Left renal cortex interstitium (tissue), 4 donors: Measurements from ENCODE around the gene CCS. TPM values are rescaled to one million over a fixed set of nuclear protein-coding genes. Genes with fewer than 3 reads are reported as not detected.

Experiments
- DNase-seq, 4 donors: peaks; one replicate each; pipeline ENCODE4 v3.0.0-alpha.2; 2013; ENCODE audit warnings: low read depth in 4 of 4, low spot score in 2 of 4, missing footprints in 1 of 4
- polyA plus RNA-seq, 4 donors: library from polyadenylated mRNA; unstranded; fragments of 120-200 nt; gene quantifications; one replicate each; pipeline ENCODE4 v1.2.1, GENCODE V29; 2013; ENCODE audit not compliant: insufficient read length in 4 of 4

CCS gene
- polyA plus RNA-seq, 4 donors: 39.1 to 78.2 (median 64.9) TPM

DNA sequence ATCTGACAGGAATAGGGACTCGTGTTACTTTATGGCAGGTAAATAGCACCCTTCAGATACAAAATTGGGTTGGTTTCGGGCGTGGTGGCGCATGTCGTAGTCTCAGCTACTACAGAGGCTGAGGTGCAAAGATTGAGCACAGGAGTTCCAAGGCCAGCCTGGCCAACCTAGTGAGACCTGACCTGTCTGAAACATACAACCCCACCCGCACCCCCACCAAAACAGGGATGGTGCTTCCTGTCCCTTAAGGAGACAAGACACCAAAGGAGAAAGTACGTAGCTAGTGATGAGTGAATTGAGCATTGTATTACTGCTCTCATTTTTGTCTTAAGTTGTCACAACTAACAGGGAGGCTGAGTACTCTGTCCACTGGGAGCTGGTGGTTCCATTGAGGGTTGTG is 59.7 kb downstream of the CCS start:
- DNase-seq: no peak

DNA sequence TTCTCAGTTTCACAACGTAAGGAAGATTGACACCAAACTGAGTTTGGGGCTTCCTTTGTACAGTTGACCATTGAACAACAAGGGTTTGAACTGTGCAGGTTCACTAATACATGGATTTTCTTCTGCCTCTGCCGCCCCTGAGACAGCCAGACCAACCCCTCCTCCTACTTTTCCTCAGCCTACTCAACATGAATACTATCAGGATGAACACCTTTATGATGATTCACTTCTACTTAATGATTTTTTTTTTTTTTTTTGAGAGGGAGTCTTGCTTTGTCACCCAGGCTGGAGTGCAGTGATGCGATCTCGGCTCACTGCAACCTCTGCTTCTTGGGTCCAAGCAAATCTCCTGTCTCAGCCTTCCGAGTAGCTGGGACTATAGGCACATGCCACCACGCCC is 60.1 kb downstream of the CCS start:
- DNase-seq: no peak

Other genes starting within 250 kb of the CCS start
- 10 to 100 TPM; 30.8 to 38.6 (median 34.8) TPM for gene BRMS1, start 248.1 kb upstream of the CCS start, polyA plus RNA-seq
- 10 to 100 TPM; 50.3 to 64.6 (median 51.9) TPM for gene B4GAT1, start 245.6 kb upstream of the CCS start, polyA plus RNA-seq
- 10 to 100 TPM; 14.6 to 33.0 (median 22.3) TPM for gene SLC29A2, start 221.4 kb upstream of the CCS start, polyA plus RNA-seq
- under 1 TPM; 0.06 to 0.54 (median 0.22) TPM for gene NPAS4, start 172.2 kb upstream of the CCS start, polyA plus RNA-seq
- gene MRPL11, start 154.3 kb upstream of the CCS start, polyA plus RNA-seq: 10 to 100 TPM; 67.7 to 87.7 (median 78.9) TPM
- 1 to 10 TPM; 4.5 to 7.8 (median 6.4) TPM for gene PELI3, start 126.3 kb upstream of the CCS start, polyA plus RNA-seq
- 10 to 100 TPM; 19.6 to 31.2 (median 25.5) TPM for gene DPP3, start 112.8 kb upstream of the CCS start, polyA plus RNA-seq
- gene BBS1, start 82.5 kb upstream of the CCS start, polyA plus RNA-seq: 100 to 1,000 TPM in 1 of 4 donors, 10 to 100 TPM in 3; 61.4 to 102 (median 79.8) TPM
- 10 to 100 TPM in 2 of 4 donors, 1 to 10 TPM in 2; 5.9 to 13.3 (median 9.9) TPM for gene ZDHHC24, start 47.1 kb upstream of the CCS start, polyA plus RNA-seq
- under 1 TPM; 0.31 to 0.69 (median 0.63) TPM for gene ACTN3, start 46.3 kb upstream of the CCS start, polyA plus RNA-seq
- 100 to 1,000 TPM in 2 of 4 donors, 10 to 100 TPM in 2; 88.3 to 102 (median 101) TPM for gene CTSF, start 24.6 kb upstream of the CCS start, polyA plus RNA-seq
- under 1 TPM; 0.24 to 0.37 (median 0.34) TPM for gene CCDC87, start 122 bp upstream of the CCS start, polyA plus RNA-seq
- 100 to 1,000 TPM in 1 of 4 donors, 10 to 100 TPM in 3; 55.6 to 105 (median 80.4) TPM for gene RBM14, start 23.4 kb downstream of the CCS start, polyA plus RNA-seq
- 100 to 1,000 TPM; 242 to 267 (median 260) TPM for gene RBM4, start 45.5 kb downstream of the CCS start, polyA plus RNA-seq
- gene RBM4B, start 84.7 kb downstream of the CCS start, polyA plus RNA-seq: 10 to 100 TPM; 59.9 to 84.2 (median 71.3) TPM
- gene SPTBN2, start 136.0 kb downstream of the CCS start, polyA plus RNA-seq: 10 to 100 TPM; 56.0 to 67.5 (median 64.7) TPM